Measurements from ENCODE around the gene ROBO1.

Gene ROBO1

DNA sequence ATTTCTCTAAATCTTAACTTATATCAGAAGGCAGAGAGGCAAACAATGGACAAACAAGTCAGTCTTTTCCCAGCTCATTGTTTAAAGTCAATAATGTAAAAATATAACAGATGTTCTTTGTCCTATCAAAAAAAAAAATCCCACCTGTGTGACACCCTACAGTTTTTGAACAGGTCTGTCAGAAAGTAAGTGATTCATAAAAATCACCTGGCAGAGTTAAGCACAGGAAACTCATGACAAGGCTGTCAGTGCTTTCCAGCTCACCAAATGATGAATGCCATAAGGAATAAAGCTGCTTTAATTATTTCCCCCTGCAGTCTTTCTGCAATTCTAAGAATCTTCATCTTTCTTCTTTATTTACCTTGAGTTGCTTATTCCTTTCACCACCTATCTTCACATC lies 30.3 kb downstream of the ROBO1 start:
- Histone ChIP-seq H3K4me3 (no peak overlapping the region), H3K27ac (no peak overlapping the region)
- TF ChIP-seq, protein P1, sequence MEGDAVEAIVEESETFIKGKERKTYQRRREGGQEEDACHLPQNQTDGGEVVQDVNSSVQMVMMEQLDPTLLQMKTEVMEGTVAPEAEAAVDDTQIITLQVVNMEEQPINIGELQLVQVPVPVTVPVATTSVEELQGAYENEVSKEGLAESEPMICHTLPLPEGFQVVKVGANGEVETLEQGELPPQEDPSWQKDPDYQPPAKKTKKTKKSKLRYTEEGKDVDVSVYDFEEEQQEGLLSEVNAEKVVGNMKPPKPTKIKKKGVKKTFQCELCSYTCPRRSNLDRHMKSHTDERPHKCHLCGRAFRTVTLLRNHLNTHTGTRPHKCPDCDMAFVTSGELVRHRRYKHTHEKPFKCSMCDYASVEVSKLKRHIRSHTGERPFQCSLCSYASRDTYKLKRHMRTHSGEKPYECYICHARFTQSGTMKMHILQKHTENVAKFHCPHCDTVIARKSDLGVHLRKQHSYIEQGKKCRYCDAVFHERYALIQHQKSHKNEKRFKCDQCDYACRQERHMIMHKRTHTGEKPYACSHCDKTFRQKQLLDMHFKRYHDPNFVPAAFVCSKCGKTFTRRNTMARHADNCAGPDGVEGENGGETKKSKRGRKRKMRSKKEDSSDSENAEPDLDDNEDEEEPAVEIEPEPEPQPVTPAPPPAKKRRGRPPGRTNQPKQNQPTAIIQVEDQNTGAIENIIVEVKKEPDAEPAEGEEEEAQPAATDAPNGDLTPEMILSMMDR (IDR thresholded peaks at IDR 0.05) = no peak
- no peak for DNase-seq (ENCODE audit: low spot score)

DNA sequence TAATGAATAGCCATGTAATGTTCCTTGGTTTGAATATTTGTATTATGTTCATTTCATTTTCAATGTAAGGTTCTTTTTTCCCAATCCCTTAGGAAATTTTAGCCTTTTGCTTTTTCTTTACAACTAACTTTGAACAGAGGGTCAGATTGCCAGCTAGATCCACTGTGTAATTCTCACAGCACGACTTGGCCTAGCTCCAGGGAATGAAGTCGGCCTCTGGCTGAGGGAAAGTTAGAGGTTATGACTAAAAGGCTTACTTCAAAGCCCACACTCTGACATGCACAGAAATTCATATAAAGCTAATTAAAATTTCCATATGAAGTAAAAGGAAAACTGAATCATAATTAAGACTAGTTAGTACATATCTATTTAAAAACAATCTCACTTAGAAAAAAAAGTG lies 38.7 kb downstream of the ROBO1 start:
- TF ChIP-seq, protein P1 (IDR thresholded peaks at IDR 0.05) = no peak
- Histone ChIP-seq H3K4me3 (no peak overlapping the region), H3K27ac (no peak overlapping the region)
- DNase-seq (ENCODE audit: low spot score) = no peak

GRCh38 chr3:79726786-79727185 lies 41.0 kb downstream of the ROBO1 start:
- no peak for DNase-seq (ENCODE audit: low spot score)
- Histone ChIP-seq H3K4me3 (no peak overlapping the region), H3K27ac (no peak overlapping the region)
- TF ChIP-seq, protein P1 (IDR thresholded peaks at IDR 0.05) = no peak

DNA sequence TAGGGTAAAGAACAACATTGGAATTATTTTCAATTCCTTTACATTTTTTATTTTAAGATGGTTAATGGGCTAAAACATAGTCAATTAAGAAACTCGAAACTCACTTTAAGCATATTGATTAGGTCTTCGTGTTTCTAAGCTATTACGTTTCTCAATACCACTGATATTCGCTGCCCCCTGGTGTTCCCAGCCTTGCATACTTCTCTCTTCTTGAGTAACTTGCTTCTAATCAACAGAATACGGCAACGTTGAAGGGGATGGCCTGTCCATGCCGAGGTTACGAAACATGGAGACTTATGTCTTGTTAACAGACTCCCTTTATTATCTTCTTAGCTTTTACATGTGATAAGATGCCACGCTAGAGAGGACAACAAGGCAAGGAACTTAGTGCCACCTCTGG lies 43.6 kb downstream of the ROBO1 start:
- TF ChIP-seq, protein P1 (IDR thresholded peaks at IDR 0.05) = no peak
- Histone ChIP-seq H3K4me3 (no peak overlapping the region), H3K27ac (no peak overlapping the region)
- no peak for DNase-seq (ENCODE audit: low spot score)

GRCh38 chr3:79690072-79690471 lies 77.7 kb downstream of the ROBO1 start:
- H3K4me3 ChIP-seq = no peak overlapping the region
- TF ChIP-seq, protein P1 (IDR thresholded peaks at IDR 0.05) = no peak
- no peak for DNase-seq (ENCODE audit: low spot score)
- no peak overlapping the region for H3K27ac ChIP-seq

- no peak for DNase-seq (ENCODE audit: low spot score)
- TF ChIP-seq, protein P1 (IDR thresholded peaks at IDR 0.05) = no peak
- Histone ChIP-seq H3K4me3 (no peak overlapping the region), H3K27ac (no peak overlapping the region)
Observed at GRCh38 chr3:79685108-79685507, 82.7 kb downstream of the ROBO1 start.

DNA sequence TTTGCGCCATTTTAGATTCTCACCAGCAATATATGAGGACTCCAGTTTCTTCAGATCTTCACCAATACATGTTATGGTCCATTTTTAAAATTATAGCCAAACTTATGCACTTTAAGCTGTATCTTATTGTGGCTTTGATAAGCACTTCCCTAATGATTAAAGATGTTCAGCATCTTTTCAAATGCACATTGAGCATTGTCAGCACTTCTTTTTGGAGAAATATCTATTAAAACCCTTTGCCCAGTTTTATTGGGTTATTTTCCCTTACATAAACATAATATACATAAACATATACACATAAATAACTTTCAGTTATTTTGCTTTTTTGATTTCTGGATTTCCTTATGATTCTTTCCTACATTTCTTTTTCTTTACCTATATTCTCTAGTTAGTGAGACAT lies 83.8 kb downstream of the ROBO1 start:
- no peak for DNase-seq (ENCODE audit: low spot score)
- Histone ChIP-seq H3K27ac (no peak overlapping the region), H3K4me3 (no peak overlapping the region)
- TF ChIP-seq, protein P1 (IDR thresholded peaks at IDR 0.05) = no peak

Measured in coronary artery (tissue), 2 donors.